GM20000 (cell line): ENCODE data around the gene PPFIBP2.
A peak's percentile ranks its signal among the peaks of the same experiment; 100 is the strongest.

Experiments used
- DNase-seq: peaks from one replicate; pipeline ENCODE4 v3.0.0; 2012; ENCODE audit warnings: low spot score
- CTCF ChIP-seq: IDR thresholded peaks from 2 replicates; pipeline ENCODE4 v1.5.1; 2012; ENCODE audit warnings: mild to moderate bottlenecking, control low read depth; ENCODE audit errors: extremely low read depth, missing control alignments

Gene PPFIBP2

GRCh38 chr11:7513234-7514098, at the start of gene PPFIBP2:
Gene PPFIBP2, plus strand, starts transcription at chr11:7513999. Its CDS starts 35,477 bp downstream, at chr11:7549476.
- peak; percentile 69 for TF ChIP-seq CTCF
- DNase-seq, result peak; percentile 94

- no peak for TF ChIP-seq CTCF
- DNase-seq, result peak; percentile 27
Observed at GRCh38 chr11:7467652-7468051, 46.1 kb upstream of the PPFIBP2 start.

GRCh38 chr11:7469351-7469865, 44.4 kb upstream of the PPFIBP2 start:
- no peak for DNase-seq
- TF ChIP-seq CTCF, result no peak

GRCh38 chr11:7471071-7471470, 42.7 kb upstream of the PPFIBP2 start:
- DNase-seq, result no peak

GRCh38 chr11:7473717-7474116, 40.1 kb upstream of the PPFIBP2 start:
- DNase-seq, result peak; percentile 57
- TF ChIP-seq CTCF, result no peak

More at GRCh38 chr11:7471071-7471470, 42.7 kb upstream of the PPFIBP2 start:
- no peak for TF ChIP-seq CTCF

GRCh38 chr11:7480113-7480512, 33.7 kb upstream of the PPFIBP2 start:
- TF ChIP-seq CTCF, result no peak
- no peak for DNase-seq

GRCh38 chr11:7484131-7484530, 29.7 kb upstream of the PPFIBP2 start:
- DNase-seq, result no peak
- no peak for TF ChIP-seq CTCF
